Transverse colon (tissue), 3 donors: ENCODE measurements around the gene ELN.

Experiments
- POLR2A ChIP-seq: fragments of 450-650 bp; IDR thresholded peaks from one replicate; pipeline ENCODE4 v1.6.1; 2016; ENCODE audit warnings: antibody characterized with exemption, mild to moderate bottlenecking, moderate library complexity
- TF ChIP-seq, protein P1 (sequence below), 5 experiments: fragments of 200-600 bp in 3 of 5; fragments of 450-650 bp in 2 of 5; sonication (generic) in 3 of 5; IDR thresholded peaks; 1 replicate in 2 of 5; 2 replicates in 3 of 5; pipeline ENCODE4 v1.5.1; 2016 to 2017; ENCODE audit warnings: antibody characterized with exemption in 5 of 5, inconsistent platforms in 3 of 5, mild to moderate bottlenecking in 2 of 5, moderate library complexity in 1 of 5

DNA sequence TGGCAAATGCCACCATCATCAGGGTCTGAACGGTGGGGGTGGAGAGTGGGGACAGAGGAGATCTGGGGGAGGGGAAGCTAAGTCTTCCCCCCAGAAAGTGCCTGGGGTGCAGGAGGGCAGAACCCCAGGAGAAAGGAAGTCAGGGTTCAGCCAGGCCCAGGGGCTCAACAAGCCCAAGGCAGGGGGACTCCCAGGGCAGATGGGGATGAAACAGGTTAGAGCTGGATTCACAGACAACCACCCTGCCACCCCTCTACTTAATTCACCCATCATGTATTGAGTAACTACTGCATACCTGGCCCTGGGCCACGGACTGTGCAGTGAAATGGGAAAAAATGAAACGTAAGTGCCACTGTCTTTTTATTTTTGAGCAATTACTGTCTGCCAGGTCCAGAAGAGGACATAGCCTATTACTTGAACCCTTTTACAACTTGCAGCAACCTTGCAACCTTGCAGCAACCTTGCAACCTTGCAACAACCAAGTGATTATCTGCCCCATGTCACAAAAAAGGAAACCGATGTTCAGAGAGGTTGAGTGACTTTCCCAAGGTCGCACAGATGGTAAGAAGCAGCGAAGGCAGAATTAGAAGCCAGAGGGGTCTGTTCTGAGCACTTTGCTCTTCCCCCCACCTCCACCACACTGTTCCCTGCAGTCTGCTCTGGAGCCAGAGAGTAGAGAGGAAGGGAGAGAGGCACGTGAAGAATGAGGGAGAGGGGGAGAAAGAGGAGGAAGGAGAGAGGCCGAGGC lies 4.8 kb downstream of the ELN start:
- TF ChIP-seq, protein P1, sequence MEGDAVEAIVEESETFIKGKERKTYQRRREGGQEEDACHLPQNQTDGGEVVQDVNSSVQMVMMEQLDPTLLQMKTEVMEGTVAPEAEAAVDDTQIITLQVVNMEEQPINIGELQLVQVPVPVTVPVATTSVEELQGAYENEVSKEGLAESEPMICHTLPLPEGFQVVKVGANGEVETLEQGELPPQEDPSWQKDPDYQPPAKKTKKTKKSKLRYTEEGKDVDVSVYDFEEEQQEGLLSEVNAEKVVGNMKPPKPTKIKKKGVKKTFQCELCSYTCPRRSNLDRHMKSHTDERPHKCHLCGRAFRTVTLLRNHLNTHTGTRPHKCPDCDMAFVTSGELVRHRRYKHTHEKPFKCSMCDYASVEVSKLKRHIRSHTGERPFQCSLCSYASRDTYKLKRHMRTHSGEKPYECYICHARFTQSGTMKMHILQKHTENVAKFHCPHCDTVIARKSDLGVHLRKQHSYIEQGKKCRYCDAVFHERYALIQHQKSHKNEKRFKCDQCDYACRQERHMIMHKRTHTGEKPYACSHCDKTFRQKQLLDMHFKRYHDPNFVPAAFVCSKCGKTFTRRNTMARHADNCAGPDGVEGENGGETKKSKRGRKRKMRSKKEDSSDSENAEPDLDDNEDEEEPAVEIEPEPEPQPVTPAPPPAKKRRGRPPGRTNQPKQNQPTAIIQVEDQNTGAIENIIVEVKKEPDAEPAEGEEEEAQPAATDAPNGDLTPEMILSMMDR (IDR thresholded peaks at IDR 0.05) = no peak
- TF ChIP-seq POLR2A = no peak
